HFF-Myc (cell line): ENCODE measurements around the gene GTF2B.
"Not testable (repeated sequence)": the region's sequence is repeated elsewhere in the genome, so short reads cannot be mapped to it uniquely, and the experiment has no call there.

Source experiments
- DNase-seq: peaks from one replicate; pipeline ENCODE4 v3.0.0-alpha.2; 2011; ENCODE audit warnings: low read depth; ENCODE audit errors: extremely low read depth
- H3K4me3 ChIP-seq: replicated peaks from 2 replicates; pipeline ENCODE4 v1.5.1; 2011; ENCODE audit warnings: low read depth, mild to moderate bottlenecking, control low read depth, low read length
- TF ChIP-seq, protein P1 (sequence below): IDR thresholded peaks from 2 replicates; pipeline ENCODE4 v1.5.1; 2012; ENCODE audit warnings: mild to moderate bottlenecking, low read depth, low read length, control low read depth; ENCODE audit errors: missing control alignments

Gene GTF2B

DNA sequence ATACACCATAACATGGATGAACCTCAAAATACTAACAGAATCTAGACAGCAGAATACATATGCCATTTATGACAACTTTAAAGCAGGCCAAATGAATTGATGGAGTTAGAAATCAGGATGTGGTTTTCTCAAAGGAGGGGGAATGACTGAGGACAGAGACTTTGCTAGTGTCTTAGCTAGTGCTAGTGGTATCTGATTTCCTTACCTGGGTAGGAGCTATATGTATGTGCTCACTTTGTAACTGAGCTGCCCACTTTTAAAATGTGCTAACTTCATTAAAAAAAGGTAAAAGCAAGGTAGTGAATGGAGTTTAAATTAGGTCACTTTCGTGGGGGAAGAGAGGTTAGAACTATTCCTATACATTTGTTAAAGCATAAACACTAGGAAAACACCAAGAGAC lies 2.6 kb downstream of the GTF2B start:
- H3K4me3 ChIP-seq, result no peak overlapping the region
- DNase-seq, result no peak
- TF ChIP-seq, protein P1, sequence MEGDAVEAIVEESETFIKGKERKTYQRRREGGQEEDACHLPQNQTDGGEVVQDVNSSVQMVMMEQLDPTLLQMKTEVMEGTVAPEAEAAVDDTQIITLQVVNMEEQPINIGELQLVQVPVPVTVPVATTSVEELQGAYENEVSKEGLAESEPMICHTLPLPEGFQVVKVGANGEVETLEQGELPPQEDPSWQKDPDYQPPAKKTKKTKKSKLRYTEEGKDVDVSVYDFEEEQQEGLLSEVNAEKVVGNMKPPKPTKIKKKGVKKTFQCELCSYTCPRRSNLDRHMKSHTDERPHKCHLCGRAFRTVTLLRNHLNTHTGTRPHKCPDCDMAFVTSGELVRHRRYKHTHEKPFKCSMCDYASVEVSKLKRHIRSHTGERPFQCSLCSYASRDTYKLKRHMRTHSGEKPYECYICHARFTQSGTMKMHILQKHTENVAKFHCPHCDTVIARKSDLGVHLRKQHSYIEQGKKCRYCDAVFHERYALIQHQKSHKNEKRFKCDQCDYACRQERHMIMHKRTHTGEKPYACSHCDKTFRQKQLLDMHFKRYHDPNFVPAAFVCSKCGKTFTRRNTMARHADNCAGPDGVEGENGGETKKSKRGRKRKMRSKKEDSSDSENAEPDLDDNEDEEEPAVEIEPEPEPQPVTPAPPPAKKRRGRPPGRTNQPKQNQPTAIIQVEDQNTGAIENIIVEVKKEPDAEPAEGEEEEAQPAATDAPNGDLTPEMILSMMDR, result no peak

- TF ChIP-seq, protein P1, result no peak
- no peak for DNase-seq
Observed at GRCh38 chr1:88885933-88886332, 5.4 kb downstream of the GTF2B start.

GRCh38 chr1:88883156-88883555 lies 8.2 kb downstream of the GTF2B start:
- no peak overlapping the region for H3K4me3 ChIP-seq
- TF ChIP-seq, protein P1, result no peak
- DNase-seq, result no peak

More at GRCh38 chr1:88885933-88886332, 5.4 kb downstream of the GTF2B start:
- no peak overlapping the region for H3K4me3 ChIP-seq

DNA sequence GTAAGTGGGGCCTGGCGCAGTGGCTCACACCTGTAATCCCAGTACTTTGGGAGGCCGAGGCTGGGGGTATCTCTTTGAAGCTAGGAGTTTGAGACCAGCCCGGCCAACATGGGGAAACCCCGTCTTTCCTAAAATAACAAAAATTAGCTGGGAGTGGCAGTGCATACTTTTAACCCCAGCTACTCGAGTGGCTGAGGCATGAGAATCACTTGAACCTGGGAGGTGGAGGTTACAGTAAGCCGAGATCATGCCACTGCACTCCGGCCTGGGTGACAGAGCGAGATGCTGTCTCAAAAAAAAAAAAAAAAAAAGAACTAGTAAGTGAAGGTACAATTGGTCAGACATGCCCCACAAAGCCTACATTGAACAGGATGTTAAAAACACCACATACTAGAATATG lies 10.7 kb downstream of the GTF2B start:
- H3K4me3 ChIP-seq, DNase-seq: not testable (repeated sequence)

- DNase-seq, result no peak
- TF ChIP-seq, protein P1, result no peak
- no peak overlapping the region for H3K4me3 ChIP-seq
Observed at GRCh38 chr1:88878731-88879130, 12.6 kb downstream of the GTF2B start.

GRCh38 chr1:88877911-88878310 lies 13.5 kb downstream of the GTF2B start:
- TF ChIP-seq, protein P1, result no peak
- no peak for DNase-seq
- H3K4me3 ChIP-seq, result no peak overlapping the region

GRCh38 chr1:88877382-88877825 lies 14.0 kb downstream of the GTF2B start:
- DNase-seq, result no peak
- H3K4me3 ChIP-seq, result no peak overlapping the region
- TF ChIP-seq, protein P1, result peak; percentile 2
